IPS DF 4.7 (cell line): ENCODE data around the gene ATP4B.

Experiments used
- DNase-seq: peaks from one replicate; pipeline ENCODE4 v3.0.0-alpha.2; 2013; ENCODE audit warnings: low spot score; ENCODE audit errors: extremely low read depth

The ATP4B gene

GRCh38 chr13:113656831-113657671, 947 bp downstream of the ATP4B start:
- DNase-seq, result no peak

- DNase-seq, result no peak
These were observed 1.9 kb downstream of the ATP4B start for GRCh38 chr13:113656003-113656588.

- DNase-seq, result no peak
These were observed 2.5 kb downstream of the ATP4B start for GRCh38 chr13:113655346-113656002.

- no peak for DNase-seq
These were observed 3.2 kb downstream of the ATP4B start for GRCh38 chr13:113654591-113655345.

DNA sequence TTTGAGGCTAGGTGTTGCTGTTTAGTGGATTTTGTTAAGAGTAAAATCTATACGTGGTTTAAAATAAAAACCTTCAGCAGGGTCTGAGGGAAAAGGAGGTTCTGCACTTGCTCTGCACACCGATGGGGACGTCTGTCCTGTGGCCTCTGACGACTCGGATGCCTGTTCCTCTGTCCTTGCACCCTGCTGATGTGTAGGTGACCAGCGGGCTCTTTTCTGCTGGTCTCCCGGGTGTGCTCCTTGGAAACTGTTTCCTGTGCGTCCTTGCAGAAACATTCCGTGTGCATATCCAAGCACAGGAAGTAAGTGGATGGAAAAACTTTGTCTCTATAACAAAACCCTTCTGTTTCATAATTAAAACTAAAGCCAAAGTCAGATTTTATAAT, 3.8 kb downstream of the ATP4B start:
- DNase-seq, result no peak

GRCh38 chr13:113653264-113654174, 4.5 kb downstream of the ATP4B start:
- DNase-seq, result no peak

DNA sequence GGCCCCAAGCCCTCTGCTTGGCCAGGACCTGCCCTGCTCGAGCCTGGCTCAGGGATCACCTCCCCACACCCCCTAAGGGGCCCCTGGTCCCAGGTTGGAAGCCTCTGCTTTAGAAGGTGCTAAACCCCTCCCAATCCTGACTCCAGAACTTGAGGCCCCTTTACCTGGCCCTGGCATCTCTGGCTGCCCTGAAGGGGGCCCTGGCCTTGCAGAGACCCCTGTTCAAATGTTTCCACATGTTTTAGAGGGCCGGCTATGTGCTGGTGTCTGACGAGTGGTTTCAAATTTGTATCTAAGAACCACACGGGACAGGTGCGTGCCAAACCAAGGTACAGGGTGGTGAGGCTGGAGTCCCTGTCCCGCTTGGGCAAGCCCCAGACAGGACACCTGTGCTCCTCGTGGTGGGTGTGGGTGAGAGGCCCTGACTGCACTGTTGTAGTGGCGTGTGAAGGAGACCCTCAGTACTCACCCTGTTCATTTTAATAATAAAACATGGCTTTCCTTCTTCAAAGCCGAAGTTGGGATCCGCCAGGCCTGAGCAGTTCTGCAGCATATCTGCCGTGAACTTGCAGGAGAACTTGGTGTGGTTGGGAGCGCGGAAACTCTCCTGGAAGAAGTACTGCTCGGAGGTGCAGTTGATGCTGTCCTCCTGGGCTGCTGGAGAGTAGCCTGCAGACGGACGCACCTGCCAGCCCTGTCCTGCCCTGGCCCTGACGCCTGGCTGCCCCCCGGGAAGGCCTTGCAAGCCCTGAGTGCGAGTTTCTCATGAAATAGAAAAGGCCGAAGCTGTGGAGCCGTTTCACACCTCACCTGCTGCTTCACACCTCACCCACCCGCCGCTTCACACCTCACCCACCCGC, 5.4 kb downstream of the ATP4B start:
- no peak for DNase-seq

GRCh38 chr13:113651511-113652403, 6.2 kb downstream of the ATP4B start:
- DNase-seq, result no peak

DNA sequence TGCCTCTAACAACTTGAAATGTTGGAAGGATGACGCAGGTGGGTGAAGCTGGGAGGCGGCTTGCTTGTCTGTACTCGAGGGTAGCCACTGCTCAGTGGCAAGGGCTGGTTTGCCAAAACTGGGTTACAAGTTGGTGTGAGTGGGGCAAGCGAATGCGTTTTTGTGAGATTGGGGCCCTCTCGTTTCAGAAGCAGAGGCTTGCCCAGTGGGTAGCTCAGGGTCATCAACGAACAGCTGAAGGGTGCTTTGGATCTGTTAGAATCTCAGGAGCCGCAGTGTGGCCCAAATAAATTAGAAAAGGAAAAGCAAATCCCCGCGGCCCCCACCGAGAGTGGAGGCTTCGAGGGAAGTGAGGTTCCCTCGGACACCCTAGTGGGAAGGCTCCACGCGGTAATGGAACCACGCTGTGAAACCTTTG, 7.3 kb downstream of the ATP4B start:
- DNase-seq, result no peak

- no peak for DNase-seq
These were observed 7.7 kb downstream of the ATP4B start for GRCh38 chr13:113650275-113650674.

DNA sequence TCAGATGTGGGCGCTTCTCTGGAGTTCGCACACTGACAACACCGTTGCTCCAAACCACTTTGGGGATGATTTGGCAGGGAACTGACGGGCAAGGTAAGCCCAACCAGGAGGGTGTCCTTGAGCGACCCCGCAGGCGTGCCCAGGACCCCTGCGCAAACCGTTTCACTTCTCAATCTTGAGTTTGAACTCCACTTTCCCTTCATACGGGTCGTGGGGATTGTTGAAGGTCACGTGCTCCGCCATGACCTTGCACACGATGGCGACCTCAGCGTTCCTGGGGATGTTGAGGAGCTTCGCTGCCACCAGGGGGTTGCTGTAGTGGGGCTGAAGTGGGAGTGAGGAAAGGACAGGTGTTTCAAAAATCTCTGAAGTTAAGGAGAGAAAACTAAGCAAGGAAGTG, 8.8 kb downstream of the ATP4B start:
- DNase-seq, result no peak

GRCh38 chr13:113648216-113648610, 9.8 kb downstream of the ATP4B start:
- DNase-seq, result no peak

GRCh38 chr13:113647351-113648215, 10.4 kb downstream of the ATP4B start:
- DNase-seq, result no peak

GRCh38 chr13:113646921-113647340, 11.1 kb downstream of the ATP4B start:
- no peak for DNase-seq

GRCh38 chr13:113646376-113646775, 11.6 kb downstream of the ATP4B start:
- no peak for DNase-seq

DNA sequence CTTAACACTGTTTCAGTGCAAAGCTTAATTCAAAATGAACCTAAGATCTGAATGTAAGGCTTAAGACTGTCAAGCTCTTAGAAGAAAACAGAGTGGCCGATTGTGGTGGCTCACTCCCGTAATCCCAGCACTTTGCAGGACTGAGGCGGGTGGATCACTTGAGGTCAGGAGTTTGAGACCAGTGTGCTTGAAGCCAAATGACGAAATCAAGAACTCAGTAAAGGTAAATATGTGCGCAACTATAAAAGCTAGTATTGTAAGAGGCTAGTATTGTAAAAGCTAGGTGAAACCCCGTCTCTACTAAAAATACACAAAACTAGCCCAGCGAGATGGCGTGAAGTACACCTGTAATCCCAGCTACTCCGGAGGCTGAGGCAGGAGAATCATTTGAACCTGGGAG, 12.7 kb downstream of the ATP4B start:
- no peak for DNase-seq

- no peak for DNase-seq
These were observed 13.2 kb downstream of the ATP4B start for GRCh38 chr13:113644800-113645199.

GRCh38 chr13:113643593-113643992, 14.4 kb downstream of the ATP4B start:
- no peak for DNase-seq
